HepG2 (cell line): ENCODE data around the gene AP1G1. TPM values are rescaled to one million over a fixed set of nuclear protein-coding genes. Genes with fewer than 3 reads are reported as not detected.

Source experiments
- ATAC-seq: fragments of 200-7000 bp; cut with Tn5 transposase; 3 replicates; pipeline ENCODE4 v1.9.1; 2020; ENCODE audit warnings: mild to moderate bottlenecking, moderate library complexity
- Bru-seq: library from RNA; stranded (reverse); fragments of 400-500 nt; gene quantifications from one replicate; lab custom pipeline; 2021; lab: Mats Ljungman, UMichigan
- BruChase-seq, 2 experiments: library from RNA; stranded (reverse); fragments of 400-500 nt; gene quantifications; one replicate each; lab custom pipeline; 2021; lab: Mats Ljungman, UMichigan
- BruUV-seq: library from RNA; stranded (reverse); fragments of 400-500 nt; replicated peaks from 2 replicates; lab custom pipeline; 2021; lab: Mats Ljungman, UMichigan
- CTCF ChIA-PET: fragments of 300-600 bp; formaldehyde crosslinking; extraction: SDS; loops from one replicate; lab custom pipeline; 2021; ENCODE audit warnings: low total read pairs, inconsistent platforms, low intra/inter-chr PET ratio; lab: Yijun Ruan, JAX
- POLR2A ChIA-PET: fragments of 350-600 bp; sonication (Branson Sonifier 250); formaldehyde crosslinking; loops from one replicate; lab custom pipeline; 2020; ENCODE audit warnings: antibody characterized with exemption, inconsistent platforms; lab: Yijun Ruan, JAX
- DNase-seq: peaks from one replicate; pipeline ENCODE4 v3.0.0-alpha.2; 2015; ENCODE audit warnings: low spot score
- FAIRE-seq: peaks from 3 replicates; lab custom pipeline; 2011; peaks lifted over from hg19 to GRCh38; lab: Jason Lieb, UNC
- H2AFZ ChIP-seq: one replicate; pipeline ENCODE4 v1.6.1; 2011; ENCODE audit warnings: low read length, inconsistent platforms
- H3K27ac ChIP-seq: fragments of 300-600 bp; 3 replicates; pipeline ENCODE4 v1.8.0; 2011; ENCODE audit warnings: mixed run types, mild to moderate bottlenecking, mixed read lengths, low read length, inconsistent platforms; ENCODE audit not compliant: insufficient read depth; ENCODE audit errors: extremely low read length
- H3K27me3 ChIP-seq, 2 experiments: fragments of 200-600 bp in 1 of 2; 2 replicates in 1 of 2; 3 replicates in 1 of 2; pipeline versions ENCODE4 v1.6.0 to v1.8.0; 2011; ENCODE audit warnings: low read length in 2 of 2, mild to moderate bottlenecking in 2 of 2, moderate library complexity in 2 of 2, inconsistent platforms in 1 of 2; ENCODE audit not compliant: insufficient read depth in 2 of 2, control insufficient read depth in 1 of 2
- H3K36me3 ChIP-seq, 2 experiments: fragments of 200-600 bp in 1 of 2; replicated peaks in 1 of 2; 2 replicates in 1 of 2; 3 replicates in 1 of 2; pipeline versions ENCODE4 v1.5.1 to v1.8.0; 2011; ENCODE audit warnings: low read length in 2 of 2, inconsistent platforms in 1 of 2; ENCODE audit not compliant: insufficient read depth in 2 of 2, control insufficient read depth in 1 of 2
- H3K4me1 ChIP-seq: 2 replicates; pipeline ENCODE4 v1.5.1; 2012; ENCODE audit warnings: low read length, inconsistent platforms; ENCODE audit not compliant: insufficient read depth
- H3K4me2 ChIP-seq: 2 replicates; pipeline ENCODE4 v1.6.0; 2011; ENCODE audit warnings: low read depth, low read length, inconsistent platforms
- H3K4me3 ChIP-seq, 3 experiments: fragments of 200-600 bp in 1 of 3; sonication (generic), shearing (Covaris generic) in 1 of 3; replicated peaks in 1 of 3; 2 replicates each; pipeline ENCODE4 v1.5.1; 2011 to 2016; ENCODE audit warnings: low read length in 3 of 3, inconsistent platforms in 2 of 3, low read depth in 2 of 3, mild to moderate bottlenecking in 2 of 3, control low read depth in 1 of 3, mixed read lengths in 1 of 3; ENCODE audit not compliant: insufficient read depth in 1 of 3
- H3K79me2 ChIP-seq: one replicate; pipeline ENCODE4 v1.6.1; 2011; ENCODE audit warnings: low read length, inconsistent platforms; ENCODE audit not compliant: insufficient read depth
- H3K9ac ChIP-seq: 2 replicates; pipeline ENCODE4 v1.6.0; 2011; ENCODE audit warnings: mild to moderate bottlenecking, low read depth, low read length, inconsistent platforms; ENCODE audit not compliant: insufficient read depth
- H3K9me3 ChIP-seq: 2 replicates; pipeline ENCODE4 v1.5.1; 2012; ENCODE audit warnings: mild to moderate bottlenecking, low read length
- H4K20me1 ChIP-seq: 2 replicates; pipeline ENCODE4 v1.6.0; 2011; ENCODE audit warnings: inconsistent platforms, mild to moderate bottlenecking, low read length, moderate library complexity; ENCODE audit not compliant: insufficient read depth
- CEBPB ChIP-seq: IDR thresholded peaks from 2 replicates; pipeline ENCODE4 v1.6.1; 2011; ENCODE audit warnings: low read depth, low read length, improper control_type of control experiment, borderline replicate concordance
- ELF4 ChIP-seq: sonication (generic); formaldehyde crosslinking; IDR thresholded peaks from 2 replicates; pipeline ENCODE4 v1.5.0; 2020; ENCODE audit warnings: missing genetic modification reagents, mild to moderate bottlenecking, moderate library complexity, borderline replicate concordance
- LCORL ChIP-seq, 2 experiments: fragments of 450-650 bp in 1 of 2; sonication (generic) in 1 of 2; formaldehyde crosslinking in 1 of 2; IDR thresholded peaks; 2 replicates each; pipeline versions ENCODE4 v1.5.0 to v1.6.1; 2017 to 2020; ENCODE audit warnings: antibody characterized with exemption in 1 of 2, missing genetic modification reagents in 1 of 2
- USF2 ChIP-seq, 2 experiments: sonication (generic) in 1 of 2; formaldehyde crosslinking in 1 of 2; IDR thresholded peaks; 2 replicates each; pipeline versions ENCODE4 v1.5.1 to v1.6.1; 2011 to 2020; ENCODE audit warnings: borderline replicate concordance in 1 of 2, low read depth in 1 of 2, low read length in 1 of 2, mild to moderate bottlenecking in 1 of 2, missing genetic modification reagents in 1 of 2, moderate library complexity in 1 of 2
- ZBTB20 ChIP-seq: sonication (generic); formaldehyde crosslinking; IDR thresholded peaks from 2 replicates; pipeline ENCODE4 v1.8.1; 2023; ENCODE audit warnings: missing genetic modification reagents, low read depth, mild to moderate bottlenecking, borderline replicate concordance
- ZC3H4 ChIP-seq: sonication (generic); formaldehyde crosslinking; IDR thresholded peaks from 2 replicates; pipeline ENCODE4 v1.4.0; 2020; ENCODE audit warnings: missing genetic modification reagents, borderline replicate concordance
- ZFX ChIP-seq: sonication (generic); formaldehyde crosslinking; IDR thresholded peaks from 2 replicates; pipeline ENCODE4 v1.4.0; 2020; ENCODE audit warnings: mild to moderate bottlenecking, low read depth, missing genetic modification reagents, moderate library complexity
- ZMYM3 ChIP-seq: sonication (generic); formaldehyde crosslinking; IDR thresholded peaks from 2 replicates; pipeline ENCODE4 v1.5.1; 2020; ENCODE audit warnings: mild to moderate bottlenecking, missing genetic modification reagents
- ZNF3 ChIP-seq: IDR thresholded peaks from 2 replicates; pipeline ENCODE4 v1.7.0; 2017; ENCODE audit warnings: inconsistent platforms
- WGBS: methylation state at CpG from one replicate; pipeline ENCODE4 v1.1.6; 2017; ENCODE audit warnings: low lambda C conversion rate; 5-methylcytosine and 5-hydroxymethylcytosine counted together
- in situ Hi-C: cut with HindIII; loops from 2 replicates; pipeline ENCODE4 v1.10.0; 2017; ENCODE audit warnings: low pct_unique_long_range_greater_than_20kb; ENCODE audit not compliant: extremely low pct_ligation_motif_present
- intact Hi-C: fragments of 100-400 bp; cut with micrococcal nuclease; formaldehyde crosslinking; loops from one replicate; pipeline ENCODE4 v1.10.0; 2022; ENCODE audit not compliant: unreplicated experiment
- long read RNA-seq, 2 experiments: library from RNA in 1 of 2; library from polyadenylated mRNA in 1 of 2; stranded (forward) in 1 of 2; unstranded in 1 of 2; transcript quantifications; one replicate each; pipeline ENCODE4 v2.0.0, GENCODE V29; 2019 to 2022
- polyA minus RNA-seq, 3 experiments: library from RNA; depleted of rRNA, polyadenylated mRNA; stranded (reverse); fragments of >200 nt; gene quantifications; 2 replicates each; pipeline ENCODE4 v1.2.3, GENCODE V29; 2011; ENCODE audit warnings: low replicate concordance in 1 of 3
- polyA plus RNA-seq, 8 experiments: library from polyadenylated mRNA; depleted of rRNA in 3 of 8; stranded (reverse) in 7 of 8; unstranded in 1 of 8; fragments of >200 nt; fragmentation: Illumina TruSeq in 4 of 8; extraction: Trizol in 4 of 8; gene quantifications; 2 replicates each; pipeline versions ENCODE4 v1.2.1 to v1.2.3, GENCODE V29; 2011 to 2016; ENCODE audit warnings: low read depth in 4 of 8, missing spikeins in 1 of 8, mixed read lengths in 1 of 8; ENCODE audit not compliant: insufficient read depth in 1 of 8
- total RNA-seq, 5 experiments: library from RNA; depleted of rRNA; stranded (reverse); fragments of >200 nt; fragmentation: Illumina TruSeq; extraction: Trizol; gene quantifications; 2 replicates each; pipeline ENCODE4 v1.2.3, GENCODE V29; 2016; ENCODE audit warnings: low read depth in 1 of 5
- TF ChIP-seq, protein P1 (sequence below): sonication (generic); formaldehyde crosslinking; IDR thresholded peaks from 2 replicates; pipeline ENCODE4 v1.5.0; 2020; ENCODE audit warnings: missing genetic modification reagents, mild to moderate bottlenecking, borderline replicate concordance

The AP1G1 gene
- total RNA-seq (2016; rRNA removed; fragmentation: Illumina TruSeq; extraction: Trizol) (66.2 and 87.1 TPM in 2 replicates), polyA plus RNA-seq (2011; rRNA removed) (58.8 and 62.2 TPM in 2 replicates), polyA minus RNA-seq (2011; rRNA and poly(A)+ RNA removed; ENCODE audit: low replicate concordance) (149 and 155 TPM in 2 replicates), Bru-seq, nascent RNA (percentile 90 among the genes with signal in this experiment), BruChase-seq, experiment 1, labeled RNA remaining after a 6-hour chase (percentile 92 among the genes with signal in this experiment), BruChase-seq, experiment 2, labeled RNA remaining after a 2-hour chase (percentile 93 among the genes with signal in this experiment)
- 7.1 TPM in 2 replicates for total RNA-seq (2016; cell fraction: cytosol; rRNA removed; fragmentation: Illumina TruSeq; extraction: Trizol; ENCODE audit: low read depth)
- 66.4 and 87.7 TPM in 2 replicates for total RNA-seq (2016; cell fraction: insoluble cytoplasmic fraction; rRNA removed; fragmentation: Illumina TruSeq; extraction: Trizol)
- total RNA-seq (2016; cell fraction: membrane; rRNA removed; fragmentation: Illumina TruSeq; extraction: Trizol), result 21.0 and 22.8 TPM in 2 replicates
- 90.7 and 111 TPM in 2 replicates for total RNA-seq (2016; cell fraction: nucleus; rRNA removed; fragmentation: Illumina TruSeq; extraction: Trizol)
- 40.7 and 56.1 TPM in 2 replicates for polyA plus RNA-seq (2011; cell fraction: cytosol; rRNA removed)
- polyA plus RNA-seq (2011; cell fraction: nucleus; rRNA removed), result 69.2 and 80.7 TPM in 2 replicates
- 41.7 and 51.2 TPM in 2 replicates for polyA plus RNA-seq (2012)
- 2.4 and 3.2 TPM in 2 replicates for polyA plus RNA-seq (2016; cell fraction: cytosol; fragmentation: Illumina TruSeq; extraction: Trizol; ENCODE audit: low read depth)
- 61.2 and 67.4 TPM in 2 replicates for polyA plus RNA-seq (2016; cell fraction: insoluble cytoplasmic fraction; fragmentation: Illumina TruSeq; extraction: Trizol; ENCODE audit: low read depth)
- 9.9 and 10.4 TPM in 2 replicates for polyA plus RNA-seq (2016; cell fraction: membrane; fragmentation: Illumina TruSeq; extraction: Trizol; ENCODE audit: low read depth)
- 71.7 and 84.0 TPM in 2 replicates for polyA plus RNA-seq (2016; cell fraction: nucleus; fragmentation: Illumina TruSeq; extraction: Trizol; ENCODE audit: insufficient read depth, low read depth)
- 71.5 and 78.8 TPM in 2 replicates for polyA minus RNA-seq (2011; cell fraction: cytosol; rRNA and poly(A)+ RNA removed)
- 197 and 211 TPM in 2 replicates for polyA minus RNA-seq (2011; cell fraction: nucleus; rRNA and poly(A)+ RNA removed)
- long read RNA-seq, experiment 1, full-length matches to known transcripts, result 8 of 35 reads
- long read RNA-seq, experiment 1, partial matches to known transcripts, result 10 of 35 reads
- long read RNA-seq, experiment 1, other reads (novel, unspliced or antisense), result 17 of 35 reads
- long read RNA-seq, experiment 2, full-length matches to known transcripts, result 17 of 101 reads
- long read RNA-seq, experiment 2, partial matches to known transcripts, result 23 of 101 reads
- long read RNA-seq, experiment 2, other reads (novel, unspliced or antisense), result 61 of 101 reads

GRCh38 chr16:71808593-71809459, at the start of gene AP1G1:
TSS of gene AP1G1 (minus strand) at chr16:71808834. CDS start at chr16:71789479, 19,355 bp downstream.
- peak within 1 kb of the TSS; percentile 96 to 99 (median 98) for H3K4me3 ChIP-seq
- TSS peak; percentile 73 for BruUV-seq
- H3K9me3 ChIP-seq, result no peaks in the 10 kb centered on the region
- peak within 1 kb of the TSS; percentile 99 for H2AFZ ChIP-seq
- intact Hi-C loops (loop anchor here (2.0 to 5.0 kb wide), 3 partner anchors 38 to 88 kb away; partner anchors contain the start of genes ATXN1L and IST1), in situ Hi-C loops (loop anchor here (5.0 kb wide), 1 partner anchor 88 kb away; the partner anchor contains the start of gene IST1)
- H3K4me1 ChIP-seq, result peaks cover 48% of the 10 kb centered on the region
- H3K27me3 ChIP-seq, result peaks cover 0 to 6% of the 10 kb centered on the region in 2 experiments; a peak in 1 of 5 replicates
- ATAC-seq (peak; percentile 94), DNase-seq (peak; percentile 98), FAIRE-seq (peak; percentile 15)
- peaks cover 47% of the 10 kb centered on the region for H3K79me2 ChIP-seq
- H4K20me1 ChIP-seq, result peaks cover 8% of the 10 kb centered on the region
- H3K4me2 ChIP-seq, result peak within 1 kb of the TSS; percentile 91
- H3K9ac ChIP-seq, result peak within 1 kb of the TSS; percentile 98
- peaks cover 0 to 4% of the 10 kb centered on the region in 2 experiments; a peak in 1 of 5 replicates for H3K36me3 ChIP-seq
- POLR2A ChIA-PET, result interaction anchor here (0.8 to 2.9 kb wide), 23 partner anchors 9 to 285 kb away, joined by 3 to 21 read pairs (median 5); partner anchors contain the start of genes DHX38, IST1, TXNL4B and ZNF821
- WGBS, result under 1% methylated on average over 52 of the region's 54 CpGs
- peak within 1 kb of the TSS; percentile 98 for H3K27ac ChIP-seq
- CTCF ChIA-PET, result no interaction called here
- TF ChIP-seq CEBPB, result no peak
- peak; percentile 25; the same call in 1 of the 2 replicates for TF ChIP-seq ZBTB20 (CRISPR knock-in tag)
- TF ChIP-seq, protein P1, sequence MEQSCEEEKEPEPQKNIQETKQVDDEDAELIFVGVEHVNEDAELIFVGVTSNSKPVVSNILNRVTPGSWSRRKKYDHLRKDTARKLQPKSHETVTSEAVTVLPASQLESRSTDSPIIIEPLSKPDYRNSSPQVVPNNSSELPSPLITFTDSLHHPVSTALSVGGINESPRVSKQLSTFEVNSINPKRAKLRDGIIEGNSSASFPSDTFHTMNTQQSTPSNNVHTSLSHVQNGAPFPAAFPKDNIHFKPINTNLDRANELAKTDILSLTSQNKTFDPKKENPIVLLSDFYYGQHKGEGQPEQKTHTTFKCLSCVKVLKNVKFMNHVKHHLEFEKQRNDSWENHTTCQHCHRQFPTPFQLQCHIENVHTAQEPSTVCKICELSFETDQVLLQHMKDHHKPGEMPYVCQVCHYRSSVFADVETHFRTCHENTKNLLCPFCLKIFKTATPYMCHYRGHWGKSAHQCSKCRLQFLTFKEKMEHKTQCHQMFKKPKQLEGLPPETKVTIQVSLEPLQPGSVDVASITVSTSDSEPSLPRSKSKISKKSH (CRISPR knock-in tag), result peak; percentile 74; the same call in 1 of the 2 replicates
- no peak; the same call in 1 of the 2 replicates for TF ChIP-seq ELF4 (CRISPR knock-in tag)
- peak; percentile 88 for TF ChIP-seq ZFX (CRISPR knock-in tag)
- 0 out of 2 replicates have a peak, but pooled peaks have one; percentile 11 for TF ChIP-seq ZMYM3
- no peak for TF ChIP-seq USF2 (IDR thresholded peaks at IDR 0.05; ENCODE audit: low read depth, low read length)
- no peak for TF ChIP-seq USF2 (CRISPR knock-in tag; IDR thresholded peaks at IDR 0.05; ENCODE audit: borderline replicate concordance)
- TF ChIP-seq ZNF3 (CRISPR knock-in tag), result no peak; the same call in 1 of the 2 replicates
- TF ChIP-seq LCORL (IDR thresholded peaks at IDR 0.05), result no peak
- TF ChIP-seq LCORL (CRISPR knock-in tag; IDR thresholded peaks at IDR 0.05), result 0 out of 2 replicates have a peak, but pooled peaks have one; percentile 36
- peak; percentile 88; the same call in 1 of the 2 replicates for TF ChIP-seq ZC3H4 (CRISPR knock-in tag)
